SU-DHL-6 (cell line): ENCODE results near the gene CFAP20DC.

Experiments
- CTCF ChIP-seq: fragments of 200-600 bp; sonication (generic); IDR thresholded peaks from one replicate; pipeline ENCODE4 v1.5.1; 2017; ENCODE audit warnings: antibody characterized with exemption, mild to moderate bottlenecking, low read length, moderate library complexity; ENCODE audit not compliant: insufficient read depth, poor library complexity, severe bottlenecking
- EZH2phosphoT487 ChIP-seq: fragments of 200-600 bp; sonication (generic), shearing (Covaris generic); conservative IDR thresholded peaks from 2 replicates; pipeline ENCODE4 v1.6.1; 2018; ENCODE audit warnings: mild to moderate bottlenecking, antibody characterized with exemption, low read length, moderate library complexity, mixed read lengths

- TF ChIP-seq CTCF = no peak
- TF ChIP-seq EZH2phosphoT487 = no peak
Observed at GRCh38 chr3:58962816-58963215, 87.0 kb downstream of the CFAP20DC start.
